AG09309 (cell line): Measurements from ENCODE around the gene PRSS2.
"Not testable (repeated sequence)": the region's sequence is repeated elsewhere in the genome, so short reads cannot be mapped to it uniquely, and the experiment has no call there.

Experiments used
- DNase-seq: peaks from one replicate; pipeline ENCODE4 v3.0.0-alpha.2; 2010; ENCODE audit warnings: low read depth
- H3K4me3 ChIP-seq: 2 replicates; pipeline ENCODE4 v1.5.1; 2011; ENCODE audit warnings: mild to moderate bottlenecking, low read depth, low read length, moderate library complexity; ENCODE audit not compliant: control insufficient read depth
- CTCF ChIP-seq: IDR thresholded peaks from 2 replicates; pipeline ENCODE4 v1.5.1; 2011; ENCODE audit warnings: mild to moderate bottlenecking, low read depth, low read length, inconsistent platforms; ENCODE audit not compliant: insufficient read depth, control insufficient read depth; ENCODE audit errors: missing control alignments

Gene PRSS2

GRCh38 chr7:142752376-142753225 is 18.2 kb upstream of the PRSS2 start:
- no peak for DNase-seq
- no peak overlapping the region for H3K4me3 ChIP-seq
- no peak for TF ChIP-seq CTCF

GRCh38 chr7:142753366-142753765 is 17.4 kb upstream of the PRSS2 start:
- no peak overlapping the region for H3K4me3 ChIP-seq
- no peak for TF ChIP-seq CTCF
- DNase-seq, result no peak

GRCh38 chr7:142753925-142754491 is 16.8 kb upstream of the PRSS2 start:
- DNase-seq, H3K4me3 ChIP-seq: not testable (repeated sequence)

- no peak overlapping the region for H3K4me3 ChIP-seq
- no peak for DNase-seq
- no peak for TF ChIP-seq CTCF
These were observed 15.8 kb upstream of the PRSS2 start for GRCh38 chr7:142754681-142755575.

- H3K4me3 ChIP-seq, DNase-seq: not testable (repeated sequence)
These were observed 12.5 kb upstream of the PRSS2 start for GRCh38 chr7:142758312-142758711.

- no peak for TF ChIP-seq CTCF
- no peak overlapping the region for H3K4me3 ChIP-seq
- DNase-seq, result no peak
These were observed 11.3 kb upstream of the PRSS2 start for GRCh38 chr7:142759433-142759832.

- TF ChIP-seq CTCF, result no peak
- H3K4me3 ChIP-seq, result no peak overlapping the region
- no peak for DNase-seq
These were observed 10.6 kb upstream of the PRSS2 start for GRCh38 chr7:142760071-142760642.

GRCh38 chr7:142761606-142762005 is 9.2 kb upstream of the PRSS2 start:
- not testable (repeated sequence) for DNase-seq

More at GRCh38 chr7:142761606-142762005, 9.2 kb upstream of the PRSS2 start:
- H3K4me3 ChIP-seq, result not testable (repeated sequence)
